Measurements from ENCODE around the gene CENPA.

The CENPA gene

DNA sequence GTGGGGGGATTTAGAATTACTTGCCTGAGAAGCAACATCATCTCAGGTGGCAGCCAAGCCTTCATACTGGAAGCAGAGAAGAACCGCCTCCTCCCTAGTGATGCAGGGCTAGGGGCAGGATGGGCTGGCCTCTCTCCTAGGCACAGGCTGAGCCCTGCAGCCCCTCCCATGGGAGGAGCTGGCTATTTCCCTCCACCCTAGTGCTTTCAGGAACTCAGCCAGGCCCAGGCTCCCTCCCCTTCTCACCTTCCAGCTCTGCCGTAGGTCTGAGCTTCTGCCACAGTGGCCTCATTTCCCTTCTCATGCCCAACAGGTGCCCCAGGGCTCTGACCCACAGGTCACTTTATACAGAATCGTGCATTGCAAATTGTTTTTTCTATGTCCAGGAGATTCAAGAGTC, 31.0 kb downstream of the CENPA start:
- in situ Hi-C loops (cut with HindIII; ENCODE audit: low sequenced_read_pairs): no loop called here
- no peak for DNase-seq (ENCODE audit: low read depth, low spot score)
- H3K4me3 ChIP-seq (ENCODE audit: low read depth, low read length): no peak overlapping the region
- TF ChIP-seq, protein P1, sequence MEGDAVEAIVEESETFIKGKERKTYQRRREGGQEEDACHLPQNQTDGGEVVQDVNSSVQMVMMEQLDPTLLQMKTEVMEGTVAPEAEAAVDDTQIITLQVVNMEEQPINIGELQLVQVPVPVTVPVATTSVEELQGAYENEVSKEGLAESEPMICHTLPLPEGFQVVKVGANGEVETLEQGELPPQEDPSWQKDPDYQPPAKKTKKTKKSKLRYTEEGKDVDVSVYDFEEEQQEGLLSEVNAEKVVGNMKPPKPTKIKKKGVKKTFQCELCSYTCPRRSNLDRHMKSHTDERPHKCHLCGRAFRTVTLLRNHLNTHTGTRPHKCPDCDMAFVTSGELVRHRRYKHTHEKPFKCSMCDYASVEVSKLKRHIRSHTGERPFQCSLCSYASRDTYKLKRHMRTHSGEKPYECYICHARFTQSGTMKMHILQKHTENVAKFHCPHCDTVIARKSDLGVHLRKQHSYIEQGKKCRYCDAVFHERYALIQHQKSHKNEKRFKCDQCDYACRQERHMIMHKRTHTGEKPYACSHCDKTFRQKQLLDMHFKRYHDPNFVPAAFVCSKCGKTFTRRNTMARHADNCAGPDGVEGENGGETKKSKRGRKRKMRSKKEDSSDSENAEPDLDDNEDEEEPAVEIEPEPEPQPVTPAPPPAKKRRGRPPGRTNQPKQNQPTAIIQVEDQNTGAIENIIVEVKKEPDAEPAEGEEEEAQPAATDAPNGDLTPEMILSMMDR (IDR thresholded peaks at IDR 0.05; ENCODE audit: low read depth, low read length): no peak

DNA sequence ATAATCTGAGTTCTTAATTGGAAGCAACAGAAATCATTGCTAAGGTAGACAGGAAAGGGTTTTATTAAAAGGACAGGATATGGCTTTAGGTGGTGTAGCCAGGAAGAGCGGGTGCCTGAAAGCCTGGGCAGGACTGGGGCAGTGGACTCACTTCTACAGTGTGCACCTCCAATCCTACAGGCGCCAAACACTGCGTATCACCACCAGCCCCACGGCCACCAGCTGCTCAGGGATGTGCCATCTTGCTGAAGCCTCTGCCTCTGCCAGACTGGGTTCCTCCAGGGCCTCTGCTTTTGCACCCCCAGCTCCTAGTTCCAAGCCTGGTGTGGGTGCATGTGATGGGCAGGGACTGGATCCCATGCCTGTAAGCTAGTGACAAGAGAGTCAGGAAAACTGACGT, 32.4 kb downstream of the CENPA start:
- TF ChIP-seq, protein P1 (IDR thresholded peaks at IDR 0.05; ENCODE audit: low read depth, low read length): no peak
- in situ Hi-C loops (cut with HindIII; ENCODE audit: low sequenced_read_pairs): no loop called here
- no peak overlapping the region for H3K4me3 ChIP-seq (ENCODE audit: low read depth, low read length)
- no peak for DNase-seq (ENCODE audit: low read depth, low spot score)

DNA sequence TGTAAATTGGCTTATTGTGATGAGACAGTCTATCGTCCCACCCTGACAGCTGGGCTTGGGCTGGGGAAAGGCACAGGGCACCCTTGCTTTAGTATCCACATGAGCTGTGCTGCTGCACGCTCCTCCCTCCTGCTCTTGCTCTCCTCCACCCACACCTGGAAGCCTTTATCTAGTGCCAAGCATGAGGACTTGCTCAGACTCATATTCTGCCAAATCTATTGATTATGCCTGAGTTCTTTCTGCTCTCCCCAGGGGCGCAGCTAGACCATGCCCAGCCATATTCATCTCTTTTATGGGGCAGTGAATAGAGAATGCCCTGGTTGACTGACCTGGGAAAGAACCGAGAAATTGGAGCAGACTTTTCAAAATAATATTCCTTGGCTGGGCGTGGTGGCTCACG, 33.1 kb downstream of the CENPA start:
- H3K4me3 ChIP-seq (ENCODE audit: low read depth, low read length): no peak overlapping the region
- DNase-seq (ENCODE audit: low read depth, low spot score): no peak
- in situ Hi-C loops (cut with HindIII; ENCODE audit: low sequenced_read_pairs): no loop called here
- TF ChIP-seq, protein P1 (IDR thresholded peaks at IDR 0.05; ENCODE audit: low read depth, low read length): no peak

DNA sequence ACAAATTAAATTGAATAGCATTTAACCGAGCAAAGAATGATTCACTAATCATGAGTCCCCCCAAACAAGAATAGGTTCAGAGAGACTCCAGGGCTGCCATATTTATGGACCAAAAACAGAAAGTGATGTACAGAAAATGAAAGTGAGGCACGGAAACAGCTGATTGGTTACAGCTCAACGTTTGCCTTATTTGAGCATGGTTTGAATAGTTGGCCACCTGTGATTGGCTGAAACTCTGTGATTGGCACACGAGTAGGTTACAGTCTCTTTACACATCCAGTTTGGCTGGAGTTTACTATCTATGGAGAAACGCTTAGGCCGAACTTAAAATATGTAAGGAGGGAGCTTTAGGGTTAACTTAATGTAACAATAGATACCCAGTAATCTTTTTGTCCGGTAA, 35.1 kb downstream of the CENPA start:
- DNase-seq (ENCODE audit: low read depth, low spot score): no peak
- H3K4me3 ChIP-seq (ENCODE audit: low read depth, low read length): no peak overlapping the region
- in situ Hi-C loops (cut with HindIII; ENCODE audit: low sequenced_read_pairs): no loop called here
- TF ChIP-seq, protein P1 (IDR thresholded peaks at IDR 0.05; ENCODE audit: low read depth, low read length): no peak

DNA sequence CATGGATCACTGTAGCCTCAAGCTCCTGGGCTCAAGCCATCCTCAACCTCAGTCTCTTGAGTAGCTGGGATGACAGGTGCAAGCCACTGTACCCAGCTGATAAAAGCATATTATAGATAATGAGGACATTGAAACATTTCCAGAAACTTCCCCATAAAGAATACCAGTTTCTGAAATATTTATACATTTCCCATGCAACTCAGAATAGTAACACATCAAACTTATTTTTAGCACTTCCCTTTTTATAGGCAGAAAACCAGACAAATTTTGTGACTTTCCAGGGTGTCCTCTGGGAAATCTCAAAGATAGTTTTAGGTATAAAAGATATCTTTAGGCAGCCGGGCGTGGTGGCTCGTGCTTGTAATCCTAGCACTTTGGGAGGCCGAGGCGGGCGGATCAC, 37.0 kb downstream of the CENPA start:
- DNase-seq (ENCODE audit: low read depth, low spot score): no peak
- in situ Hi-C loops (cut with HindIII; ENCODE audit: low sequenced_read_pairs): no loop called here
- H3K4me3 ChIP-seq (ENCODE audit: low read depth, low read length): no peak overlapping the region

DNA sequence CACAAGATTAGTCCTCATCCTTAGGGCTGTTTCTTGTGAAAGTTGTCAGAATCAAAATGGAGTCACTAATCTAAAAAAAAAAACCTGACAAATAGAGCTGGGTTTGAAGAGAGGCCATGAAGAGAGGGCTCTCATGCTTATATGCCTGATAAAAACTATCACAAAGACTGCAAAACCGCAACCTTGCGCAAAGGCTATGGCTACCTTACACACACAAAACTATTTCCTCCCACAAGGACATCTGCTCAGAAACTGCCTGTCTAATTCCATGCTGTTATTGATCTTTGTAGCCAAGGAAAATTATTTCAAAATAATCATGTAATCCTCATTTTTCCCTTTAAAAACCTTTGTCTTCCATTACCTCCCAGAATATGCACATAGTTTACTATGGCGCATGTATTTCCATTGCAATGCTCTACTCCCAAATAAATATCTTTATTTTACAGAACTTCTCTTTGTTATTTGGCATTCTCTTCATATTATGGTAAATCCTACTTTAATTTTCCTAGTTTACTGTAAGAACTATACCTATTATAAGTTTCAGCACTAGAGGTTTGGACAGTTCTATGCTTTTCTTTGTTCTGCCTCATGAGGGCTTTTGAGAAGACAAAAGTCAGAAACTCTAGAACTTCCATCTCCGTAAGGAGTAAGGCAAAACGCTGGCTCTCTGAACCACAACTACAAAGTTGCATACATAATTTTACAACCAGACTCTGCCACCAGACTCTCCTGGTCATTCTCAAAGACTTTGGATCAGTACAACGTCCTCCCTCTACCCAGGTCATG, 52.5 kb downstream of the CENPA start:
- no peak overlapping the region for H3K4me3 ChIP-seq (ENCODE audit: low read depth, low read length)
- in situ Hi-C loops (cut with HindIII; ENCODE audit: low sequenced_read_pairs): no loop called here
- TF ChIP-seq, protein P1 (IDR thresholded peaks at IDR 0.05; ENCODE audit: low read depth, low read length): no peak
- peak; percentile 47 for DNase-seq (ENCODE audit: low read depth, low spot score)

More for the DNA sequence above, 37.0 kb downstream of the CENPA start:
- TF ChIP-seq, protein P1 (IDR thresholded peaks at IDR 0.05; ENCODE audit: low read depth, low read length): no peak
